Stimulated activated CD8-positive, alpha-beta memory T cell treated with anti-CD3 and anti-CD28 coated beads, Interleukin-12 subunit alpha, Interleukin-12 subunit beta, amount 100 ng/mL, for 4 hours (primary cell): ENCODE data around the gene MAGEB16.

Experiments used
- DNase-seq: peaks from one replicate; pipeline ENCODE4 v3.0.0-alpha.2; 2020; ENCODE audit warnings: low read depth

MAGEB16 gene

DNA sequence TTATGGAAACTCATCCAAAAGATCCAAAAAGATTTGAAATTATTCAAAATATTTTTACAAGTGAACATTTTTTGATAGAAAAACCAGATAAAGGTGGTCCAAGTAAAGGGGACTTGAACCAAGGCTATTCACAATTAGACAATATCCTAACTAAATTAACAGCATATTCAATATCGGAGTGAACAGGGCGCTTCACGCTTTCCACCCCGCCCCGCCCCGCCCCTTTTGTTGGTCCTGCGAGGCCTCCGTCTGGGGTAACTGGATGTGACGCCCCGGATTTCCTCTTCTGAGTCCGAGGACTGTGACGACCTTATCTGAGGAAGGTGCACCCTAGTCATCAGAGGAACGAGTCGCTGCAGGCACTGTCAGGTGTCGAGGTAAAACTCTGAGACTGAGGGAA lies at the start of gene MAGEB16:
Gene MAGEB16, plus strand, starts transcription at position 301 of the 400 bp plus-strand sequence. CDS start 3,855 bp downstream, outside the sequence.
- DNase-seq, result no peak

DNA sequence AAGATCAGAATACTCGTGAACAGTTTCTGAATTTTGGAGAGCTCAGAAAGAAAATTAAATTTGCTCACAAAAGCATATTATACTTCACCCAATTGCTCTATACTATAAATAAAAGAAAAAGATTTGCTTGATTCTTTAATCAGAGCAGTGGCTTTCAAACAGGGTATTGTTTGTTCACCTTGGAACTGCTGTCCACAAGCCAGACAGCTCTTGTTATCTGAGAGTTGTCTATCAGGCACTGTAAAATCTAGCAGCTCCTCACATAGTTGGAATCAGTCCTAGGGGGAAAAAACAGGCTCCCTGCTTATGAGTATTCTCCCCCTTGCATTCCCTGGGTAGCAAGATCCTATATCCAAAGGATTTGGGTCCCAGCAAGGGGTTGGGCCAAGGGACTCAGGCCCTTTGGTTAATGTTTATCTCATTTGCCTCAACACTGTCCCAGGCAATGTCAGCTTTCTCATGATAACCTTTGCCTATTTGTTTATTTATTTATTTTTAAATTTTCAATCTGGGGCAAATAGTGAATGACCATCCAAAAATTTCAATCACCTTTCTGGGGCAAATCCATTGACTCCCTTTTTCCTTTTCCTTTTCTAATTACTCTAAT lies 24.1 kb upstream of the MAGEB16 start:
- DNase-seq, result no peak

DNA sequence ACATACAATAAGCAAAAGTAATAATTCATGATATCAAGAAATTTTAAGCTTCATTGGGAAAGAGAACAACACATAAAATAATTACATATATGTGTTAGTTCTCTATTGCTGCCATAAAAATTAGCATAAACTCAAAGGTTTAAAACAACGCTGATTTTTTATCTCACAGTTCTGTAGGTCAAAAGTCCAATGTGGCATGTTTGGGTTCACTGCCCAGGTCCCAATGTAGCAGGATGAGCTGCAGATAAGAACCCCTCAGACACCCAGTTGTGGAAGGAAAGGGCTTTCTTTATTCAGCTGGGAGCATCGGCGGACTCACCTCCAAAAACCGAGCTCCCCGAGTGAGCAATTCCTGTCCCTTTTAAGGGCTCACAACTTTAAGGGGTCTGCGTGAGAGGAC lies 13.1 kb upstream of the MAGEB16 start:
- no peak for DNase-seq

DNA sequence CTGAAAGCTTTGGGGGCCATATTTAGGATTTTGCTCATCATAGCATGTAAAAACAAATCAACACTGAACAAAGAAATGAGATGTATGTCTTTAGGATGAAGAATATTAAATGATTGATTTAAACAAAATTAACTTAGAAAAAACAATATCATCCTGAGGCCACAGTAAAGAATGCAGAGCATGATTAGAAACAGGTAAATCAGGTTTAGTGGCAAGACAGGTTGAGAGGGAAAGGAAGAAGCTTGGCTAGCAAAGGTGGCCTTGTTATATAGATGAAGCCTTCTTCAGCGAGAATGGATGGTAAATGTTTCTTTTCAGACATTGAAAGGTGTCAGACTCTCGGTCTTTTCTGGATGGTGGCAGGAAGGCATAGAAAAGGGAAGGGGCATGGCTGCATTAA lies 11.9 kb upstream of the MAGEB16 start:
- DNase-seq, result no peak

DNA sequence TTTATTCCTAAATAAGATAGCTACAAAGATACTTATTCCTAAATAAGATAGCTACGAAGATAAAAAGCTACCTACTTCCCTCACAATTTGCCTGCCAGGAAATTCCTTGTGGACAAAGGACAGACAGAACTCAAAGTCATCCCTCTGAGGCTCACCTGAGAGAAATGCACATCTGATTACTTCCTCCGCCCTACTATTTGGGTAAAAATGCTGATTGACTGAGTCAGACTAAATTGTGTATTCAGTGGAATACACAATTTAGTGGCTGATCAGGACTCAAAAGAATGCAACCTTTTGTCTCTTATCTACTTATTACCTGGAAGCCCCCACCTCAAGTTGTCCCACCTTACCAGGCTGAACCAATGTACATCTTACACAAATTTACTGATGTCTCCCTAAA lies 10.3 kb upstream of the MAGEB16 start:
- no peak for DNase-seq

DNA sequence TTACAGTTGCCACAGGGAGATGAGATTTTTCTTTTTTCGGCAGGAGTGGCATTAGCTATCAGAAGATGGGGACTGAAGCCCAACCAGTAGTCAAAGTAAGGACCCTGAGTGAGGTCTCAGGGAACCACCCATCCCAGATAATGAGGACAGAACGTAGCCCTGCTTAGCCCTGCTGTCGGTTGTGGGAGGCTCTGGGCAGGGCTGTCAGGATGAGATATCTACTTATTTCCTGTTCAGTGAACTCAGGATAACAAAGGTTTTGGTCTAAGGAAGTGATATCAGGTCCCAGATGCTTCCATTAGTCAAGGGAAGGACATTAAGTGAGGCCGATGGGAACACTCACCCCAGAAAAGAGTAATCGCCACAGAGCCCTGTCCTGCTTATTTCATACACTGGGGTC lies 2.3 kb downstream of the MAGEB16 start:
- no peak for DNase-seq

DNA sequence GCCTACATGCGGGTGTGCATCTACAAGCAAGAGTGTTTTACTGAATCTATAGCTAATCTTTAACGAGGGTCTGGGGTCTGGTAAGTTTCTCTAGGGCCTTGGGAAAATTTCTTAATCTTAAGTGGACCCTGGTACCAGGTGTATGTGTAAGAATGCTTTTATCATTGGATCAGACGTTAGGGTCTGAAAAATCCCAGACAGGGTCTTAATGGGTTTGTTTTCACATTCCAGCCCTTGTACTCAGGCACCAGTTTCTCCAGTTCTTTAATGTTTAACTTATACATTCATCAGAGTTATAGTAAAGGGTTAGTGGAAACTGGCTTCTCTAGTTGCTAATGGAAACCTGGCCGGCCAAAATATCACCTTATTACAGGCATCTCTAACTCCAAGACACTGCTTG lies 11.6 kb downstream of the MAGEB16 start:
- no peak for DNase-seq

DNA sequence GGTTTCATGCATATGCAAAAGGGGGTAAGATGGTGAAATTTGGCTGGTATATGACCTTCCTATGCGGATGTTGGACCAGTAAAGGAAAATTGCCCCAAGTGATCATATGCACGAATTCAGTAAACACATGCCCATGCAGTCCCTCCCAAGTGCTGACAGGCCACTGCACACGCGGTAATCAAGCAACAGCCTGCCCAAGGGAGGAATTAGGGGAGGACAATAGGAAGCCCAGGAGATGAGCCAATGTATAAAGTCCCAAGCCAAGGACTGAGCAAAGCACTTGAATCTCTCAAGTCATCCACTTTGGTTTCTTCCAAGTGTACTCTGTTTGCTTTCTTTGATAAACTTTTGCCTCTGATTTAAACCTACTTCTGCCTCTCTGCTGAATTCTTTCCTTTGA lies 21.1 kb downstream of the MAGEB16 start:
- no peak for DNase-seq

DNA sequence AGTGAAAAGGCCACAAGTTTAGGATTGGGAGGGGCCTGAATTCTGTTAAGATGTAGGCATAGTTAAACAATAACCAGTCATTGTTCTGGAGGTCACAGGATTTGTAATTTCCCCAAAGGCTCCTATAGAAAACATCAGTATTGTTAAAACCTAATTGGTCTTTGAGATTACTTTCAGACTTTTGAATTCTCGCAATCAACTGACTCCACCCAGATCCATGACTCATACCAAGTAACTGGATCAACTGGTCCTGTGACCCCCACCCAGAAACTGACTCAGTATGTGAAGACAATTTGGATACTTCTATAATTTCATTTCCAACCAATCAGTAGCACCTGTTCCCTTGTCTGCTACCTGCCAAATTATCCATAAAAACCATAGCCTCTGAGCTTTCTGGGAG lies 28.4 kb downstream of the MAGEB16 start:
- DNase-seq, result no peak

DNA sequence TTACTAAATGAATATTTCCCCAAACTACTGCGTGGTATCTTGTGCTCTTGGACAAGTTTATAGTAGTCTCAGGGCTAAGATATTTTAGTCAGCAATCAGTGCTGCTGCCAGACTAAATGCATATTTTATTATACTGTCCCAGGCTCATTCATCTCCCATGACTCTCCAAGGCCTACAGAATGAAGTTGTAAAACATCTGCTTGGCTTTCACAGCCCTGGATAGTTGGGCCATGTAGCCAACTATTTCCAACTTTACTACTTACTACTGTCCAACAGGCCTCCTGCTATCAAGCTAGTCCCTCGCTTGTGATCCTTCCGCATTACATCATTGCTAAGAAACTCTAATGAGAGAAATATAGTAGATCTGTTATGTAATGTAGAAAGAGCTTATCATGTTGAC lies 31.4 kb downstream of the MAGEB16 start:
- DNase-seq, result no peak

DNA sequence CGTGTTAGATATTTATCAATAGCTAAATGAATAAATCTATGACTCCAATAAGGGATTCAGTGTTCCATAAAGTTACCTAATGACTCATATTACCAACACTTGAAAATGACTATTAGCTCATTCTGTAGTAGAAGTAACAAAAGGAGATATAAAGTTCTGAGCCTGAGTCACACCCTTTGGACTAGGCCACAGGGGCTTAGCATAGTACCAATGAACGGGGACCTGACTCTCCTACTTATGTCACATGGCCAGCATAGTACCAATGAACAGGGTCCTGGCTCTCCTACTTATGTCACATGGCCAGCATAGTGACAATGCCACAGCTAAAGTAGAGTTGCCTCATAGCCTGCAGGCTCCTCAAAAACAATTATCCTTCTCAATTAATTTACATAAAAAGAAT lies 43.7 kb downstream of the MAGEB16 start:
- no peak for DNase-seq

DNA sequence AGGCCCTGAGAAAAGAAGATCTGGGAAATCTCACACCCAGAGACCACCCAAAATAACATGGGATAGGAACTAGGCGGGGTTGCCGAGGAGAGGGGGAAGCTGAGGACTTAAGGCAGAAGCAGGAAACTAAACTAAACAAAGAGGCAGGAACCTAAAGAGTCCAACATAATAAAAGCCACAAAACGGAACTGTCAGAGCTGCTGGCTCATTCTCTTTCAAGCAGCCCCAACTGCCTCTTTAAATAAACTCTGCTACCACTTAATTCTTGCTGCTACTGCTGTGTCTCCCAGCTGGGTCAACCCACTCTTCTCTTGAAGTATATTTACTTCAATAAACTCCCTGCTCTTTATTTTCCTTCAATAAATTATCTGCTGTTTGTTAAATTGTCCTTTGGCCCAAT lies 44.5 kb downstream of the MAGEB16 start:
- DNase-seq, result no peak

DNA sequence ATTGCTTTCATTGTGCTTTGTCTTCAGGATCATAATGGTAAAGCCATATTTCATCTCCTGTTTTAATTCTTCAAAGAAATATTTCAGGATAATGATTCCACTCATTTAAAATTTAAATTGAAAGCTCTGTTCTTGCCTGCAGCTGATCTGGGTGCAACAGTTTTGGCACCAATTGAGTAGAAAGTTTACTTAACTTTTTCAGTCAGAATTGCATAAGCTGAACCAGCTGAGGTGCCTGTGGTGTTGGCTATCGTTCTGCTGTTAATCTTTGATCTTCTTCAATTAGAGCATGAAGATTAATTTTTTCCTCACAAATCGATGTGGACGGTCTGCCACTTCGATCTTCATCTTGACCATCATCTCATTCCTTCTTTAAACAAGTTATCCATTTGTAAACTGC lies 49.6 kb downstream of the MAGEB16 start:
- DNase-seq, result no peak
